ENCODE data around the gene MEN1. TPM values are rescaled to one million over a fixed set of nuclear protein-coding genes. Genes with fewer than 3 reads are reported as not detected.

The MEN1 gene
- polyA plus RNA-seq, 3 donors, result 9.4 to 26.2 (median 10.0) TPM

- no peak overlapping the region for H3K4me3 ChIP-seq (replicated peaks in 1 of 3; ENCODE audit: low read depth in 2 of 3, low read length in 3 of 3)
- peaks cover 0 to 4% (median 3%) of the 10 kb centered on the region in 3 donors for H3K27me3 Mint-ChIP-seq (ENCODE audit: low read depth in 3 of 3)
- H3K4me1 ChIP-seq (ENCODE audit: control insufficient read depth in 1 of 2, insufficient read depth in 2 of 2, low read length in 2 of 2), result no peaks in the 10 kb centered on the region
- no peak for DNase-seq
- no peaks in the 10 kb centered on the region for H3K36me3 Mint-ChIP-seq
- H3K27ac Mint-ChIP-seq, result no peak overlapping the region
- H3K27ac ChIP-seq (ENCODE audit: low read depth in 1 of 2, low read length in 2 of 2), result no peak overlapping the region
- H3K9me3 Mint-ChIP-seq, result no peaks in the 10 kb centered on the region
- H3K79me2 ChIP-seq (ENCODE audit: insufficient read depth, low read length), result no peaks in the 10 kb centered on the region
- no peak for TF ChIP-seq CTCF (IDR thresholded peaks at IDR 0.05)
- no peaks in the 10 kb centered on the region for H3K36me3 ChIP-seq (replicated peaks in 1 of 2; ENCODE audit: control insufficient read depth in 1 of 2, insufficient read depth in 2 of 2, low read length in 2 of 2)
- no peaks in the 10 kb centered on the region for H3K4me1 Mint-ChIP-seq
- WGBS (ENCODE audit: insufficient coverage), result 91% methylated on average over 9 of the region's 16 CpGs
- H3K9me3 ChIP-seq (replicated peaks in 1 of 2; ENCODE audit: control insufficient read depth in 1 of 2, insufficient read depth in 1 of 2, low read length in 2 of 2), result no peaks in the 10 kb centered on the region
- H3K4me3 Mint-ChIP-seq, result no peak overlapping the region
- H3K27me3 ChIP-seq (ENCODE audit: control insufficient read depth in 2 of 2, insufficient read depth in 2 of 2, low read length in 2 of 2), result no peaks in the 10 kb centered on the region
- no peak overlapping the region for H3K9ac ChIP-seq (ENCODE audit: insufficient read depth, low read length, poor library complexity, severe bottlenecking)
- H3K4me2 ChIP-seq (replicated peaks; ENCODE audit: extremely low read depth, low read length, poor library complexity, severe bottlenecking), result no peak overlapping the region
- no peak overlapping the region for H2AFZ ChIP-seq (ENCODE audit: insufficient read depth, low read depth, low read length, poor library complexity, severe bottlenecking)
- intact Hi-C loops (cut with micrococcal nuclease), result no loop called here
- no peaks in the 10 kb centered on the region for H4K20me1 ChIP-seq (ENCODE audit: insufficient read depth, low read length)
These were observed 26.2 kb upstream of the MEN1 start for GRCh38 chr11:64836448-64837072.

GRCh38 chr11:64835616-64836447 is 25.5 kb upstream of the MEN1 start:
- no peaks in the 10 kb centered on the region for H3K9me3 Mint-ChIP-seq
- no peaks in the 10 kb centered on the region for H3K27me3 ChIP-seq (ENCODE audit: control insufficient read depth in 2 of 2, insufficient read depth in 2 of 2, low read length in 2 of 2)
- no peaks in the 10 kb centered on the region for H3K36me3 Mint-ChIP-seq
- H3K4me1 ChIP-seq (ENCODE audit: control insufficient read depth in 1 of 2, insufficient read depth in 2 of 2, low read length in 2 of 2), result no peaks in the 10 kb centered on the region
- H3K9ac ChIP-seq (ENCODE audit: insufficient read depth, low read length, poor library complexity, severe bottlenecking), result no peak overlapping the region
- no peaks in the 10 kb centered on the region for H3K4me1 Mint-ChIP-seq
- TF ChIP-seq CTCF (IDR thresholded peaks at IDR 0.05), result no peak
- H4K20me1 ChIP-seq (ENCODE audit: insufficient read depth, low read length), result no peaks in the 10 kb centered on the region
- no peak for DNase-seq
- H3K36me3 ChIP-seq (replicated peaks in 1 of 2; ENCODE audit: control insufficient read depth in 1 of 2, insufficient read depth in 2 of 2, low read length in 2 of 2), result no peaks in the 10 kb centered on the region
- no peak overlapping the region for H3K27ac ChIP-seq (ENCODE audit: low read depth in 1 of 2, low read length in 2 of 2)
- no peak overlapping the region for H2AFZ ChIP-seq (ENCODE audit: insufficient read depth, low read depth, low read length, poor library complexity, severe bottlenecking)
- H3K27ac Mint-ChIP-seq, result no peak overlapping the region
- no peak overlapping the region for H3K4me2 ChIP-seq (replicated peaks; ENCODE audit: extremely low read depth, low read length, poor library complexity, severe bottlenecking)
- H3K9me3 ChIP-seq (replicated peaks in 1 of 2; ENCODE audit: control insufficient read depth in 1 of 2, insufficient read depth in 1 of 2, low read length in 2 of 2), result no peaks in the 10 kb centered on the region
- 96% methylated on average over 13 of the region's 17 CpGs for WGBS (ENCODE audit: insufficient coverage)
- H3K4me3 Mint-ChIP-seq, result no peak overlapping the region
- H3K79me2 ChIP-seq (ENCODE audit: insufficient read depth, low read length), result no peaks in the 10 kb centered on the region
- intact Hi-C loops (cut with micrococcal nuclease), result no loop called here
- H3K27me3 Mint-ChIP-seq (ENCODE audit: low read depth in 3 of 3), result peaks cover 0 to 3% (median 3%) of the 10 kb centered on the region in 3 donors
- no peak overlapping the region for H3K4me3 ChIP-seq (replicated peaks in 1 of 3; ENCODE audit: low read depth in 2 of 3, low read length in 3 of 3)
